Measurements from ENCODE around the gene KLF16.

Gene KLF16

DNA sequence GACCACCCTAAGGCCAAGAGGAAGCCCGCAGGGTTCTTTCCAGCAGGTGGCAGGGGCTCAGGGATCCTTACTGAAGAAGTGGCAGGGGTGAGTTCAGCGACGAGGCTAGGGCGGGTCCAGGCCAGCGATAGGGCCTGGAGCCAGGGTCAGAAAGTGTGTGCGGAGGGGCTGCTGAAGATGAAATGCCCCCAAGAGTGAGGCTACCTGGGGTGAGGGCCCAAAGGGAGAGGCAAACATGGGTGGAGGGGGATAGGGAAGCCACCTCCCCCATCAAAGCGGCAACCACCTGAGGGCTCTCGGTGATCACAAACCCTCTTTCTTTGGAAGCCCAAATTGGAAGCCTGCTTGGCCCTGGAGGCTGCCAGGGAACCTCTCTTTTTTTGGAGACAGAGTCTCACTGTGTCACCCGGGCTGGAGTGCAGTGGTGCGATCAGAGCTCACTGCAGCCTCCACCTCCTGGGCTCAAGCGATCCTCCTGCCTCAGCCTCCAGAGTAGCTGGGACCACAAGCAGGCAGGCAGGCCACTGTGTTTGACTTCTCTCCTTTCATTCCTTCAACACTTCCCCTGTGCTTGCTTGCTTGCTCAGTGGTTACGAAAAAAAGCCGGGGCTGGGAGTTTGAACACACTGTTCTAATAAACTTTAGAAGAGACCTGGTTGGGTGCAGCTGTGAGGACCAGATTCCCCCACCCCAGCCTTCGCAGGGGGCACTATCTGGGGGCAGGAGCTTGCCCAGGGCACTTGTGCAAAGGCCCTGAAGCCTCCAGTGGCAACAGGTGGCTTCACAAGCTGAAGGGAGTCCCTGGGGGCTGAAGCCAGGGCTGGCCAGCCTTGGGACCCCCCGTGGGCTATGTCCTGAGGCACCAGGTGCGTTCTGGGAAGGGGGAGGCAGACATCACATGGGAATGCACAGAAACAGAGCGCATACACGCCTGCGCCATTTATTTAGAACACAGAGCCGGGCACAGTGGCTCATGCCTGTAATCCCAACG is 49.9 kb downstream of the KLF16 start:
- H3K4me3 ChIP-seq (ENCODE audit: low read depth, low read length), result peak overlapping the region; percentile 50
- H3K9me3 ChIP-seq (ENCODE audit: severe bottlenecking), result no peaks in the 10 kb centered on the region
- no peak for DNase-seq
- H3K36me3 ChIP-seq, result peaks cover 33% of the 10 kb centered on the region
- TF ChIP-seq, protein P1, sequence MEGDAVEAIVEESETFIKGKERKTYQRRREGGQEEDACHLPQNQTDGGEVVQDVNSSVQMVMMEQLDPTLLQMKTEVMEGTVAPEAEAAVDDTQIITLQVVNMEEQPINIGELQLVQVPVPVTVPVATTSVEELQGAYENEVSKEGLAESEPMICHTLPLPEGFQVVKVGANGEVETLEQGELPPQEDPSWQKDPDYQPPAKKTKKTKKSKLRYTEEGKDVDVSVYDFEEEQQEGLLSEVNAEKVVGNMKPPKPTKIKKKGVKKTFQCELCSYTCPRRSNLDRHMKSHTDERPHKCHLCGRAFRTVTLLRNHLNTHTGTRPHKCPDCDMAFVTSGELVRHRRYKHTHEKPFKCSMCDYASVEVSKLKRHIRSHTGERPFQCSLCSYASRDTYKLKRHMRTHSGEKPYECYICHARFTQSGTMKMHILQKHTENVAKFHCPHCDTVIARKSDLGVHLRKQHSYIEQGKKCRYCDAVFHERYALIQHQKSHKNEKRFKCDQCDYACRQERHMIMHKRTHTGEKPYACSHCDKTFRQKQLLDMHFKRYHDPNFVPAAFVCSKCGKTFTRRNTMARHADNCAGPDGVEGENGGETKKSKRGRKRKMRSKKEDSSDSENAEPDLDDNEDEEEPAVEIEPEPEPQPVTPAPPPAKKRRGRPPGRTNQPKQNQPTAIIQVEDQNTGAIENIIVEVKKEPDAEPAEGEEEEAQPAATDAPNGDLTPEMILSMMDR (IDR thresholded peaks at IDR 0.05; ENCODE audit: low read depth, low read length), result no peak
- peak overlapping the region; percentile 85 for H3K27ac ChIP-seq
- H3K27me3 ChIP-seq (ENCODE audit: insufficient read depth, low read depth, severe bottlenecking), result no peaks in the 10 kb centered on the region

DNA sequence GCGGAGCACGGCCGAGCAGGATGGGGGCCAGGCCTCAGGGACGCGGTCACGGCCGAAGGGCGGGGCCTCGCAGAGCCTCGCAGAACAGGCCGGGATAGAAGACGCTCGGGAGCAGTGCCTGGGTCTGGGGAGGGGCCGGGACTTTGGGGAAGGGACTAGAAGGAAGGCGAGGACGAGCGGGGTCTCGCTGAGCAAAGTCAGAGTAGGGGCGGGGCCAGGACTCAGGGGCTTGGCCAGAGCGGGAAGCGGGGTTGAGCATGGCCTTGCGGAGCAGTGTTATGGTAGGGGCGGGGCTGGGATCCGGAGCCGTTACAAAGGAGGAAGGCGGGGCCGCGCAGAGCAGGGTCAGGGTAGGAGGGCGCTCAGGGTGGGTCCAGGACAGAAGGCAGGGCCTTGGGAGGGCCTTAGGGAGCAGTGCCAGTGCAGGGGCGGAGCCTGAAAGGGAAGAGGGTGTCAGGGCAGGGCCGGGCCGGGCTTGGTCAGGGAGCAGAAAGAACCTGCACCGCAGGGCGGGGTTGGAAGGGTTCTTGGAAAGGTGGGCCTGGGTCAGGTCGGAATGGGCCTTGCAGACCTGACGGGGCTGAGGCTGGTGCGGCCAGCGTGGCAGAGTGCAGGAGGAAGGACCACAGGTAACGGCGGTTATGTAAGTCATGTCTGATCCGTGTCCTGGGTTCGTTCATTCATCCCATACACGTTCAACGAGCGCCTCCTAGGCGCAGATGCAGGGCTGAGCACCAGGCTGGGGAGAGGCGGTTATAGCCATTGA is 50.8 kb downstream of the KLF16 start:
- Histone ChIP-seq H3K36me3 (peaks cover 24% of the 10 kb centered on the region), H3K27ac (peak overlapping the region; percentile 85), H3K9me3 (ENCODE audit: severe bottlenecking) (no peaks in the 10 kb centered on the region), H3K27me3 (ENCODE audit: insufficient read depth, low read depth, severe bottlenecking) (no peaks in the 10 kb centered on the region), H3K4me3 (ENCODE audit: low read depth, low read length) (peak overlapping the region; percentile 50)
- TF ChIP-seq, protein P1 (IDR thresholded peaks at IDR 0.05; ENCODE audit: low read depth, low read length), result peak; percentile 89
- peak; percentile 97 for DNase-seq

DNA sequence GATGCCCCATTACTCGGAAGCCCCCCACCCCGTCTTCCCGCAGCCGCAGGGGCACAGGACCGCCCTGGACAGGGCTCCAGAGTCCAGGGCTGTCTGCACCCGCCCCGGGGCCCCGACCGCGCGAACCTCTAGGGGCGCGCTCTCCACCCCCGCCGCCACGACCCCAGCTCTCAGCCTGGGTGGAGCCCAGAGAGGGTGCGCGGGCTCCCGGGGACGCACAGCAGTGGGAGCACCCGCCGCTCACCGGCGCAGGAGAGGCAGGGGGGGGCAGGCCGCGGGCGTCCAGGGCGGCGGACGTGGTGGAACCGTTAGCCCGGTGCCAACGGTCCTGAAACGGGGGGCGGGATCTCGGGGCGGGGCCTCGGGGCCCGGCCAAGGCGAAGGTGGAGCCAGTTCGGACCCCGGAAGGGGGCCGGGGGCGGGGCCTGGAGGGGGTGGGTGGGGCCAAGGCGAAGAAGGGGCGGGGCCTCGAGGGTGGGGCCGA is 51.4 kb downstream of the KLF16 start, which contains the start of gene ATP8B3:
Gene ATP8B3, minus strand, starts transcription at position 335 of the 484 bp plus-strand sequence. CDS start 540 bp downstream, outside the sequence.
- no peak for DNase-seq
- Histone ChIP-seq H3K27me3 (ENCODE audit: insufficient read depth, low read depth, severe bottlenecking) (no peaks in the 10 kb centered on the region), H3K4me3 (ENCODE audit: low read depth, low read length) (peak within 1 kb of the TSS; percentile 50), H3K36me3 (peaks cover 18% of the 10 kb centered on the region), H3K9me3 (ENCODE audit: severe bottlenecking) (no peaks in the 10 kb centered on the region), H3K27ac (peak within 1 kb of the TSS; percentile 85)
- TF ChIP-seq, protein P1 (IDR thresholded peaks at IDR 0.05; ENCODE audit: low read depth, low read length), result no peak

DNA sequence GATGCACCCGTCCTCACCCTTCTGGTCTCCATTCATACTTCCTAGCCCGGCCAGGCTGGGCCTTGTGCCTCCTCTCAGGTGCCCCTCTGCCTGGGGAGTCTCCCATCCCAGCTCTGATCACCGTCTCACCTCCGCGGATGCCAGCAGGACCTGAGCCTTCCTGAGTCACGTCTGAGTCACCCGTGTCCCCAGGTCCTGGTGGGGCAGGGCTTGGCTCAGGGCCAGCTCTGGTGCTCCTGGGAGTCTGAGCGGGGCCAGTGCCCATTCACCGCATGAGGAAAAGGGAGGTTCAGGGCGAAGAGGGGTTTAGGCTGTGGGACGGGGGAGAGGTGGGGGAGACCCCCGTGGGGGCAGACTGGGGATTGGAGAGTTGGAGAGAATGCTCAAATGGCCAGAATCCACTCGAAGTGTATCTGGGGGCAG is 51.9 kb downstream of the KLF16 start:
- Histone ChIP-seq H3K27me3 (ENCODE audit: insufficient read depth, low read depth, severe bottlenecking) (no peaks in the 10 kb centered on the region), H3K9me3 (ENCODE audit: severe bottlenecking) (no peaks in the 10 kb centered on the region), H3K4me3 (ENCODE audit: low read depth, low read length) (no peak overlapping the region), H3K27ac (no peak overlapping the region), H3K36me3 (peaks cover 13% of the 10 kb centered on the region)
- TF ChIP-seq, protein P1 (IDR thresholded peaks at IDR 0.05; ENCODE audit: low read depth, low read length), result no peak
- no peak for DNase-seq

DNA sequence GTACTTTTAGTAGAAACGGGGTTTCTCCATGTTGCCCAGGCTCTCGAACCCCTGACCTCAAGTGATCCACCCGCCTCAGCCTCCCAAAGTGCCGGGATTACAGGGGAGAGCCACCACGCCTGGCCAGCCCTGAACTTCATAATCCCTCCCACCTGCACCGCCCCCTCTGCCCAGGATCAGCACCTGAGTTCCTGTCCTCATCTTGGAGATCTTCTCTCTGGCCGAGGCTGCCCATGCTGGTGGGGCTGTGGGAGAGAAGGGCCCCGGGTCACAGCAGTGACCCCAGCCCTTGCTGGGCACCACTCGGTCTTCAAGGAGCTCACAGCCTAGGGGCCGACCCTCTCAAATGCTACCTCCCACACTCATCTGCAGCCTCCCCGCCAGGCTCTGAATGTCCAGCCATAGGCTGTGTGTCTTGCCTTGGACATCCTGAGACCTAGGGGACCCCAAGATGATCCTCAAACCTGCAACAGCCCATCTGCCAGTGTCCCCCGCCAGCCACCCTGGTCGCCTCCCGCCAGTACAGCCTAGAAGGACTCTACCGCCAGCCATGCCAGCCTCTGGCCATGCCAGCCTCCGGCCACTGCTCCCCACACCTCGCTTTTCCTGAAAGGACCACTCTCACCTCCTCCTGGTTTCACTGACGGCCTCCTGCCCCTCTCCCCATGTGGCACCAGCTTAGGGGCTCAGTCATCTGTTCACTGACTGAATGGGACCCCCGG is 52.8 kb downstream of the KLF16 start:
- no peak overlapping the region for H3K4me3 ChIP-seq (ENCODE audit: low read depth, low read length)
- TF ChIP-seq, protein P1 (IDR thresholded peaks at IDR 0.05; ENCODE audit: low read depth, low read length), result no peak
- peaks cover 8% of the 10 kb centered on the region; the same call in 1 of the 2 replicates for H3K36me3 ChIP-seq
- no peaks in the 10 kb centered on the region for H3K9me3 ChIP-seq (ENCODE audit: severe bottlenecking)
- no peaks in the 10 kb centered on the region for H3K27me3 ChIP-seq (ENCODE audit: insufficient read depth, low read depth, severe bottlenecking)
- no peak overlapping the region for H3K27ac ChIP-seq
- peak; percentile 55 for DNase-seq

All from WERI-Rb-1 (cell line).